OCI-LY3 (cell line): ENCODE measurements around the gene CIDEB.

Experiments
- EZH2phosphoT487 ChIP-seq: fragments of 200-600 bp; shearing (Covaris generic); IDR thresholded peaks from 2 replicates; pipeline ENCODE4 v1.6.1; 2018; ENCODE audit warnings: antibody characterized with exemption, mixed run types, low read depth
- TF ChIP-seq, protein P1 (sequence below): fragments of 200-600, 300-600 bp; sonication (generic); IDR thresholded peaks from 2 replicates; pipeline ENCODE4 v1.5.1; 2014; ENCODE audit warnings: antibody characterized with exemption, low read length, low read depth

DNA sequence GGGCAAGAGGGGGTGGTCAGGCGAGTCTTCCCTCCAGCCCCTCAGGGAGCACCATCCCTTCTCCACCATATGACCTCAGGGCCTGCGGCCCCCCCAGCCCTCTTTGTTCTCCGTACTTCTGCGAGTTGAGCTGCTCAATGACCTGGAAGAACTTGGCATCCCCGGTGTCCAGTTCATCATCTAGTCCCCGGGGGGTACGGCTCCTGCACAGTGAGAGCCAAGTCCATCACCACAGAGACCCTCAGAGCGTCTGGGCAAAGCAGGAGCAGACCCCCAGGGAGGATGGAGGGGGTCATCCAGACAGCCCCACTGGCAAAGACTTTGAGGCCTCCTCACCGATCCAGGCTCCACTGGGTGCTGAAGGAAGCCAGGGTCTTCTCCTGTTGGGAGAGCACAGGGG, 18.2 kb upstream of the CIDEB start:
- TF ChIP-seq, protein P1, sequence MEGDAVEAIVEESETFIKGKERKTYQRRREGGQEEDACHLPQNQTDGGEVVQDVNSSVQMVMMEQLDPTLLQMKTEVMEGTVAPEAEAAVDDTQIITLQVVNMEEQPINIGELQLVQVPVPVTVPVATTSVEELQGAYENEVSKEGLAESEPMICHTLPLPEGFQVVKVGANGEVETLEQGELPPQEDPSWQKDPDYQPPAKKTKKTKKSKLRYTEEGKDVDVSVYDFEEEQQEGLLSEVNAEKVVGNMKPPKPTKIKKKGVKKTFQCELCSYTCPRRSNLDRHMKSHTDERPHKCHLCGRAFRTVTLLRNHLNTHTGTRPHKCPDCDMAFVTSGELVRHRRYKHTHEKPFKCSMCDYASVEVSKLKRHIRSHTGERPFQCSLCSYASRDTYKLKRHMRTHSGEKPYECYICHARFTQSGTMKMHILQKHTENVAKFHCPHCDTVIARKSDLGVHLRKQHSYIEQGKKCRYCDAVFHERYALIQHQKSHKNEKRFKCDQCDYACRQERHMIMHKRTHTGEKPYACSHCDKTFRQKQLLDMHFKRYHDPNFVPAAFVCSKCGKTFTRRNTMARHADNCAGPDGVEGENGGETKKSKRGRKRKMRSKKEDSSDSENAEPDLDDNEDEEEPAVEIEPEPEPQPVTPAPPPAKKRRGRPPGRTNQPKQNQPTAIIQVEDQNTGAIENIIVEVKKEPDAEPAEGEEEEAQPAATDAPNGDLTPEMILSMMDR, result no peak
- TF ChIP-seq EZH2phosphoT487, result no peak
